Adipocyte (in vitro differentiated cells): ENCODE results near the gene LDLRAD3.

Experiments used
- DNase-seq: peaks from one replicate; pipeline ENCODE4 v3.0.0-alpha.2; 2015; ENCODE audit warnings: low read depth
- H3K27me3 ChIP-seq: replicated peaks from 2 replicates; pipeline ENCODE4 v1.7.0; 2013; ENCODE audit warnings: mild to moderate bottlenecking, low read length, moderate library complexity; ENCODE audit not compliant: control insufficient read depth, insufficient read depth
- H3K36me3 ChIP-seq: 2 replicates; pipeline ENCODE4 v1.7.0; 2013; ENCODE audit warnings: low read length, mild to moderate bottlenecking, moderate library complexity; ENCODE audit not compliant: control insufficient read depth, insufficient read depth, severe bottlenecking
- H3K4me1 ChIP-seq: 2 replicates; pipeline ENCODE4 v1.7.0; 2013; ENCODE audit warnings: mild to moderate bottlenecking, low read length, moderate library complexity; ENCODE audit not compliant: control insufficient read depth, insufficient read depth
- H3K4me3 ChIP-seq: 2 replicates; pipeline ENCODE4 v1.7.0; 2013; ENCODE audit warnings: mild to moderate bottlenecking, low read length, moderate library complexity
- H3K9ac ChIP-seq: 2 replicates; pipeline ENCODE4 v1.7.0; 2013; ENCODE audit warnings: mild to moderate bottlenecking, low read length, moderate library complexity
- H3K9me3 ChIP-seq: 2 replicates; pipeline ENCODE4 v1.7.0; 2013; ENCODE audit warnings: mild to moderate bottlenecking, low read length, moderate library complexity; ENCODE audit not compliant: control insufficient read depth

The LDLRAD3 gene

DNA sequence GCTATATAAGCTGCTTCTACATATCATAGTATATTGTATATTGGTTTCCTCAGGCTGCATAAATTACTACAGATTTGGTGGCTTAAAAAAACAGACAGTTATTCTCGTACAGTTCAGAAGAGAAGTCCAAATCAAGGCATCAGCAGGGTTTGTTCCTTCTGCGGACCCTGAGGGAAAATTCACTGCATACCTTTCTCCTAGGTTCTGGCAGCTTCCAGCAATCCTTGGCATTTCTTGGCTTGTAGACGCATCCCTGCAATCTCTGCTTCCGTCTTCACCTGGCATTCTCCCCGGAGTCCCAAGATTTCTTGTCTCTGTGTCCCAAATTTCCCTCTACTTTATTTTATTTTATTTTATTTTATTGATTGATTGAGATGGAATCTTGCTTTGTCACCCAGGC is 202.6 kb downstream of the LDLRAD3 start:
- H3K4me1 ChIP-seq: peaks cover 33% of the 10 kb centered on the region
- H3K36me3 ChIP-seq: no peaks in the 10 kb centered on the region
- DNase-seq: no peak
- no peak overlapping the region for H3K9ac ChIP-seq
- H3K27me3 ChIP-seq: no peaks in the 10 kb centered on the region
- H3K9me3 ChIP-seq: no peaks in the 10 kb centered on the region
- no peak overlapping the region for H3K4me3 ChIP-seq

- Histone ChIP-seq H3K4me3 (no peak overlapping the region), H3K9me3 (no peaks in the 10 kb centered on the region), H3K9ac (no peak overlapping the region), H3K27me3 (no peaks in the 10 kb centered on the region), H3K4me1 (peaks cover 43% of the 10 kb centered on the region), H3K36me3 (no peaks in the 10 kb centered on the region)
- DNase-seq: no peak
Measured at GRCh38 chr11:36147491-36147890, 203.6 kb downstream of the LDLRAD3 start.

DNA sequence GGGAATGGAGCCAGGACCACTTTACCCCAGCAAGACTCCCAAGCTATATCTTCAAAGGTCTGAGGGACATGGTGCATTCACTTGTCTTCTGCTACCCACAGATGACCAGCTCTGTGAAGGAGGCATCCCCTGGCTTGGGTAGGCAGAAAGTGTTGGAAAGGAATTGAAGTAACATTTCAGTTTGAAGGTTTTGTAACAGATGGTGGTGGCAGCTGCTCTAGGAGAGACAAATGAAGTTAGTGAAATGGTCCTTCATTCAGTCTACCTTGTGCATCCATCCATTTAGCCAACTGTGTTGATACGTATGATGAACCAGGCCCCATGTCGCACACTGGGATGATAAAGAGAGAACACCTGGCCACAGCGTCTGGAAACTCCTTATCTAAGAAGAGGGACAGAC is 204.8 kb downstream of the LDLRAD3 start:
- no peaks in the 10 kb centered on the region for H3K36me3 ChIP-seq
- H3K9ac ChIP-seq: no peak overlapping the region
- H3K4me3 ChIP-seq: no peak overlapping the region
- DNase-seq: no peak
- no peaks in the 10 kb centered on the region for H3K27me3 ChIP-seq
- H3K4me1 ChIP-seq: peaks cover 54% of the 10 kb centered on the region
- no peaks in the 10 kb centered on the region for H3K9me3 ChIP-seq

DNA sequence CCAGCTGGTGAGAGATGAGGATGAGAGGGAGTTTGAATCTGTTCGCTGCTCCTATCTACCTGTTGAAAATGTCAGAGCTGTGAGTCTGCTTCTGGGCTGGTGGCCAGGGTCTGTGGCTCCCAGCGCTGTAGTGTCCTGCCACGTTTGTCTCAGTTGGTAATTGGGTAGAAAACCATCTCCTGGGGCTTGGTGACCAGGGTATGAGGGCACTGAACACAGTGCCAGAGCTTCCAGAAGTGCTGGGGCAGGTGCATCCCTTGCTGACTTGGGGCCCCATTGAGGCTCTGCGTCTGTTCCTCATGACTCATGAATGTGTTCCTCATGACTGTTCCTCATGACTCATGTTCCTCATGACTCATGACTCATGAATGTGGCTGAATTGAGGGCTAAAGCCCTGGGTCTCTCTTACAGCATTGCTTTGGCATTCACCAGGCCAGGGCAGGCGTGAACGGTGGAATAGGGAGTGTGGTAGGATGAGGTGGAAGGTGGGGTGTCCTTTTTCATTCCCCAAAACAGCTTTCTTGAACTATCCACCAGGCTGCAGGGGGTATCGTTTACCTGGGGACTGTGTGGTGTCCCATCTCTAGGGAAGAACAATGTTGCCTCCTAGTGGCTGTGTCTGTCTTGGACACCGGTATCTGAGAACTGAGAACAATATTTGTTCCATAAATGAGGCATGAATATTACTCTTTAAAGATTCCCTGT is 205.8 kb downstream of the LDLRAD3 start:
- Histone ChIP-seq H3K9me3 (no peaks in the 10 kb centered on the region), H3K9ac (peak overlapping the region; percentile 64), H3K27me3 (no peaks in the 10 kb centered on the region), H3K36me3 (no peaks in the 10 kb centered on the region), H3K4me1 (peaks cover 62% of the 10 kb centered on the region), H3K4me3 (no peak overlapping the region)
- peak; percentile 94 for DNase-seq

DNA sequence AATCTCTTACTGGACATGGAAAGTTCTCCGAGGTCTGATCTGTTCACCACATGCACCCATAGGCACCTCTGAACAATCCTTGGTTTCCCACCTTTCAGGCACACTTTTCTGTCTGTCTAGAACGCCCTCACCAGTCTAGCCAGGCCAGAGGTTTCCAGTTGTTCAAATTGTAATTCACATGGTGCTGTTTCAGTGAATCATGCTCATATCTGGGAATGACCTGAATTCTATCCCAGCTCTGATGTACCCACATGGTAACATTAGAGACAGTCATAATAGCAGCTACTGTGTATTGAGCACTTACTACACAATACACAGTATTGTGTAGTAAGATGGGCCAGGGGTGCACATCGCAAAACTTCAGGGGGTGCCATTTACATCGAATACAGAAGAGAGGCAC is 207.1 kb downstream of the LDLRAD3 start:
- Histone ChIP-seq H3K9me3 (no peaks in the 10 kb centered on the region), H3K4me1 (peaks cover 67% of the 10 kb centered on the region), H3K36me3 (no peaks in the 10 kb centered on the region), H3K27me3 (no peaks in the 10 kb centered on the region), H3K4me3 (no peak overlapping the region), H3K9ac (no peak overlapping the region)
- peak; percentile 15 for DNase-seq

- H3K27me3 ChIP-seq: no peaks in the 10 kb centered on the region
- H3K36me3 ChIP-seq: no peaks in the 10 kb centered on the region
- H3K9me3 ChIP-seq: no peaks in the 10 kb centered on the region
- DNase-seq: no peak
- no peak overlapping the region for H3K9ac ChIP-seq
- H3K4me1 ChIP-seq: peaks cover 76% of the 10 kb centered on the region
- no peak overlapping the region for H3K4me3 ChIP-seq
Measured at GRCh38 chr11:36151933-36152580, 208.2 kb downstream of the LDLRAD3 start.

DNA sequence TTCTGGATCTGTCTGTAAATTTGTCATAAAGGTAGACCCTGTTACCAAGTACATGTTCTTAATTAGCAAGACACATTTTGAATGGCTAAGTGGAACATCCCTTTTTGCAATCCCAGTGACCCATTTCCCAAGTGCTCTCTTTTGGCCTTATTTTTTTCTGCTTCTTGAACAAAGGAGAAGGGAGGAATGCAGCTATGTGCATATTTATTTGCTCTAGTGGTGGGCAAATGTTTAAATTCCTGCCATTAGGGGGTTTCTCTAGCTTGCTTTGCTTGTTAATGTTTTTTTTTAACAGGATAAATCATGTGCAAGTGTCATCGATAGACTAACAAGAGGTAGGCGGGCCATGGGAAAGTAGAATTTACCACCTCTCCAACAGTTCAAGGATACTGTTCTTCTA is 209.7 kb downstream of the LDLRAD3 start:
- Histone ChIP-seq H3K27me3 (no peaks in the 10 kb centered on the region), H3K9ac (no peak overlapping the region), H3K4me3 (no peak overlapping the region), H3K9me3 (no peaks in the 10 kb centered on the region), H3K36me3 (no peaks in the 10 kb centered on the region), H3K4me1 (peaks cover 78% of the 10 kb centered on the region)
- DNase-seq: peak; percentile 38

DNA sequence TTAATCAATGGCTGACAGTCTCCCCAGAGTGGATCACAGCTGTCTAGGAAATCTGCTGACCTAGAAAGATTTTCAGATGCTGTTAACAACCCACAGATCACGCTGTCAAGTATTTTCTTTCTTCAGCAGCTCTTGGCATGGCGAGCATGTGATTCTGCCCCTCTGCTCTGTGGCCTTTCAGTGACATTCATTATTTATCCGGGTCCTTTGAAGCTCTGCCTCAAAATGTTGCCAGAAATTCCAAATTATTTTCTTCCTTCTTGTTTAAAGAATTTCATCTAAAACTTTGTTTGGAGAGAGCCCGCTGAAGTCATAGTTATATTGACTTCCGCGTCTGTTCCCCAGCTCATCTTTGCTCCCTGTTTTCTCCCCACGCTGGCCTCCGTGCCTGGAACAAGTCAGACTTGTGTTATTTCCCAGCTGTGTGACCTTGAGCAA is 211.3 kb downstream of the LDLRAD3 start:
- DNase-seq: no peak
- no peaks in the 10 kb centered on the region for H3K9me3 ChIP-seq
- no peak overlapping the region for H3K9ac ChIP-seq

GRCh38 chr11:36155770-36156160 is 211.9 kb downstream of the LDLRAD3 start:
- Histone ChIP-seq H3K9ac (no peak overlapping the region), H3K4me3 (no peak overlapping the region), H3K9me3 (no peaks in the 10 kb centered on the region), H3K4me1 (peaks cover 57% of the 10 kb centered on the region), H3K36me3 (no peaks in the 10 kb centered on the region), H3K27me3 (no peaks in the 10 kb centered on the region)
- DNase-seq: no peak

More for the DNA sequence above, 211.3 kb downstream of the LDLRAD3 start:
- Histone ChIP-seq H3K36me3 (no peaks in the 10 kb centered on the region), H3K4me3 (no peak overlapping the region), H3K4me1 (peaks cover 62% of the 10 kb centered on the region), H3K27me3 (no peaks in the 10 kb centered on the region)

GRCh38 chr11:36156161-36156816 is 212.4 kb downstream of the LDLRAD3 start:
- no peak overlapping the region for H3K4me3 ChIP-seq
- peak overlapping the region; percentile 23 for H3K9ac ChIP-seq
- peaks cover 52% of the 10 kb centered on the region for H3K4me1 ChIP-seq
- no peaks in the 10 kb centered on the region for H3K9me3 ChIP-seq
- peak; percentile 12 for DNase-seq
- no peaks in the 10 kb centered on the region for H3K36me3 ChIP-seq
- H3K27me3 ChIP-seq: no peaks in the 10 kb centered on the region

GRCh38 chr11:36156817-36157519 is 213.1 kb downstream of the LDLRAD3 start:
- DNase-seq: no peak
- H3K27me3 ChIP-seq: no peaks in the 10 kb centered on the region
- no peak overlapping the region for H3K4me3 ChIP-seq
- no peaks in the 10 kb centered on the region for H3K9me3 ChIP-seq
- peaks cover 45% of the 10 kb centered on the region for H3K4me1 ChIP-seq
- H3K9ac ChIP-seq: peak overlapping the region; percentile 23
- H3K36me3 ChIP-seq: no peaks in the 10 kb centered on the region
